Astrocyte of the hippocampus (primary cell): ENCODE results near the gene MAST2.

ENCODE experiments used
- DNase-seq: peaks from one replicate; pipeline ENCODE4 v3.0.0; 2011; ENCODE audit warnings: low read depth, low spot score

The MAST2 gene

GRCh38 chr1:45979778-45980176 lies 176.4 kb downstream of the MAST2 start:
- no peak for DNase-seq

- no peak for DNase-seq
These were observed 178.9 kb downstream of the MAST2 start for GRCh38 chr1:45982359-45982758.

- no peak for DNase-seq
These were observed 180.6 kb downstream of the MAST2 start for GRCh38 chr1:45983967-45984366.

- DNase-seq: no peak
These were observed 183.8 kb downstream of the MAST2 start for GRCh38 chr1:45987204-45987603.

- no peak for DNase-seq
These were observed 185.8 kb downstream of the MAST2 start for GRCh38 chr1:45989249-45989648.

GRCh38 chr1:45994423-45994822 lies 191.0 kb downstream of the MAST2 start:
- no peak for DNase-seq

- DNase-seq: no peak
These were observed 191.9 kb downstream of the MAST2 start for GRCh38 chr1:45995298-45995697.

- no peak for DNase-seq
These were observed 194.7 kb downstream of the MAST2 start for GRCh38 chr1:45998020-45998617.

GRCh38 chr1:45999507-45999906 lies 196.1 kb downstream of the MAST2 start:
- no peak for DNase-seq

- DNase-seq: no peak
These were observed 197.8 kb downstream of the MAST2 start for GRCh38 chr1:46001081-46001785.

- DNase-seq: no peak
These were observed 199.2 kb downstream of the MAST2 start for GRCh38 chr1:46002551-46003150.

GRCh38 chr1:46003315-46003714 lies 199.9 kb downstream of the MAST2 start:
- no peak for DNase-seq

GRCh38 chr1:46004492-46004891 lies 201.1 kb downstream of the MAST2 start:
- DNase-seq: no peak

GRCh38 chr1:46005594-46005993 lies 202.2 kb downstream of the MAST2 start:
- DNase-seq: no peak

- no peak for DNase-seq
These were observed 205.2 kb downstream of the MAST2 start for GRCh38 chr1:46008585-46008984.

GRCh38 chr1:46010611-46011010 lies 207.2 kb downstream of the MAST2 start:
- DNase-seq: no peak

- DNase-seq: no peak
These were observed 207.8 kb downstream of the MAST2 start for GRCh38 chr1:46011121-46011695.

GRCh38 chr1:46012236-46012635 lies 208.8 kb downstream of the MAST2 start:
- DNase-seq: no peak

- DNase-seq: no peak
These were observed 210.2 kb downstream of the MAST2 start for GRCh38 chr1:46013581-46013980.

- DNase-seq: no peak
These were observed 214.6 kb downstream of the MAST2 start for GRCh38 chr1:46017876-46018503.

- no peak for DNase-seq
These were observed 215.9 kb downstream of the MAST2 start for GRCh38 chr1:46019348-46019747.

- no peak for DNase-seq
These were observed 216.6 kb downstream of the MAST2 start for GRCh38 chr1:46020010-46020409.
